VCaP (cell line): Measurements from ENCODE around the gene GBX2.
"Not testable (repeated sequence)": the region's sequence is repeated elsewhere in the genome, so short reads cannot be mapped to it uniquely, and the experiment has no call there.

Source experiments
- H3K27ac ChIP-seq: fragments of 450-650 bp; 2 replicates; pipeline ENCODE4 v1.5.1; 2017
- TF ChIP-seq, protein P1 (sequence below): fragments of 450-650 bp; conservative IDR thresholded peaks from 2 replicates; pipeline ENCODE4 v1.5.1; 2017; ENCODE audit warnings: mild to moderate bottlenecking, moderate library complexity

Gene GBX2

DNA sequence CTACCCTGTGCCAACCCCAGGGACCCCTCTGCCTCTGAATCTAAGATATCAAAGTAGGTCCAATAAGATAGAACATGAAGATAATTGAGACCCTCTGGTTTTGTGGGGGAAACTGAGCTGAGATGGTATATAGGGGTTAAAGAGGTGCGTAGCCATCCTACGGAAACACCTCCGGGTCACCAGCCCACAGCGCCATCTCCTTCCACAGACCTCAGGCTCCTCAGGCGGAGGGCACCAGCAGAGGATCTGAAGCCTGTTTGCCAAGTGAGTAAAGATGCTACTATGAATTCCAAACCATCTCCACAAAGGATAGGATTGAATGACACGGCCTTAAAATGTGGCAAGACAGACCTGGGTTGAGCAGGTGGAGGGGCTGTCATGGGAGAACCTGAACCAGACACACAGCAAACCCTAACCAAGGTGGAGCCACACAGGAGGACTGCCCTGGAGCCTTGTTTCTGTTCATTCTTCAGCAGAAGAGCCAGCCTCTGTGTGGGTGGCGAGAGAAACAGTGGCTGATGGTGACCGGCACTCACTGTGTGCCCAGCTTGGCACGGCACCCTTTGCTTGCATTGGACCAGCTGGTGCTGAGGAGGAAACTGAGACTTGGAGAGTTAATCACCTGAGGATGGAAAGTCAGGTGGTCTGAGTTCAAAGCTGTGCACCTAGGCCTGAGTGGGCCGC lies 10.2 kb downstream of the GBX2 start:
- TF ChIP-seq, protein P1, sequence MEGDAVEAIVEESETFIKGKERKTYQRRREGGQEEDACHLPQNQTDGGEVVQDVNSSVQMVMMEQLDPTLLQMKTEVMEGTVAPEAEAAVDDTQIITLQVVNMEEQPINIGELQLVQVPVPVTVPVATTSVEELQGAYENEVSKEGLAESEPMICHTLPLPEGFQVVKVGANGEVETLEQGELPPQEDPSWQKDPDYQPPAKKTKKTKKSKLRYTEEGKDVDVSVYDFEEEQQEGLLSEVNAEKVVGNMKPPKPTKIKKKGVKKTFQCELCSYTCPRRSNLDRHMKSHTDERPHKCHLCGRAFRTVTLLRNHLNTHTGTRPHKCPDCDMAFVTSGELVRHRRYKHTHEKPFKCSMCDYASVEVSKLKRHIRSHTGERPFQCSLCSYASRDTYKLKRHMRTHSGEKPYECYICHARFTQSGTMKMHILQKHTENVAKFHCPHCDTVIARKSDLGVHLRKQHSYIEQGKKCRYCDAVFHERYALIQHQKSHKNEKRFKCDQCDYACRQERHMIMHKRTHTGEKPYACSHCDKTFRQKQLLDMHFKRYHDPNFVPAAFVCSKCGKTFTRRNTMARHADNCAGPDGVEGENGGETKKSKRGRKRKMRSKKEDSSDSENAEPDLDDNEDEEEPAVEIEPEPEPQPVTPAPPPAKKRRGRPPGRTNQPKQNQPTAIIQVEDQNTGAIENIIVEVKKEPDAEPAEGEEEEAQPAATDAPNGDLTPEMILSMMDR: no peak
- no peak overlapping the region for H3K27ac ChIP-seq

- no peak overlapping the region for H3K27ac ChIP-seq
- TF ChIP-seq, protein P1: no peak
Observed at GRCh38 chr2:236157366-236157765, 10.8 kb downstream of the GBX2 start.

DNA sequence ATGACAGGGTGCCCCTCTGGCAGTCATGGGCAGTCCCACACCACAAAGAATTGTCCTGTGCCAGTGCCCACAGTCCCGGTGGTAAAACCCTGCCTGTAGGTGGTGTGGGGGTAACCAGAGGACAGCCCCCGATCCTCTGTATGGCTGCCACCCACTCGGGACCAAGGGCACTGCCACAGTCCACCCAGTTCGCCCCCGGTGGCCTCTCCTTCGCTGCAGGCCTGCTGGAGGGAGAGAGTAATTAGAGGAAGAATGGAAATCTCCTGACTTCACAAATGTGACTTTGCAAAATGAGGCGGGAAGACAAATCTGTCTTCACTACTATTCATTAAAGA lies 11.4 kb downstream of the GBX2 start:
- H3K27ac ChIP-seq: no peak overlapping the region
- TF ChIP-seq, protein P1: no peak

- TF ChIP-seq, protein P1: no peak
- H3K27ac ChIP-seq: no peak overlapping the region
Observed at GRCh38 chr2:236156095-236156859, 11.9 kb downstream of the GBX2 start.

DNA sequence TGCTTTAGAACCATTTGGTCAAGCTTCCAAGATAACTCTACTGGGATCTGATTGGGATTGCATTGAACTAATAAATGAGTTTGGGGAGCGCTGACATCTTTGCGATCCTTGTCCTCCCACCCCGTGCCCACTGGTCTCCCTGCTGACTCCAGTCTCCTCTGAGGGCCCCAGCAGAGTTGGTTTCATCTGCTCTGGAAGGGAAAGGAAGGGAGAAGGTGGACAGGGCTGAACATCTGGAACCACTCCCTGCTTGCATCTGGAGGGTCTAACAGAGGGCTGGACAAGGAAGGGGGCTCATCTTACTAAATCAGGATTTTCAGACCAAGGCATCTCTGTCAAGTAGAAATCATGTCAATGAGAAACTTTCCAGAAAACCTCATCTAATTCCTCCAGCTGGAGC lies 12.8 kb downstream of the GBX2 start:
- H3K27ac ChIP-seq: no peak overlapping the region
- TF ChIP-seq, protein P1: no peak

DNA sequence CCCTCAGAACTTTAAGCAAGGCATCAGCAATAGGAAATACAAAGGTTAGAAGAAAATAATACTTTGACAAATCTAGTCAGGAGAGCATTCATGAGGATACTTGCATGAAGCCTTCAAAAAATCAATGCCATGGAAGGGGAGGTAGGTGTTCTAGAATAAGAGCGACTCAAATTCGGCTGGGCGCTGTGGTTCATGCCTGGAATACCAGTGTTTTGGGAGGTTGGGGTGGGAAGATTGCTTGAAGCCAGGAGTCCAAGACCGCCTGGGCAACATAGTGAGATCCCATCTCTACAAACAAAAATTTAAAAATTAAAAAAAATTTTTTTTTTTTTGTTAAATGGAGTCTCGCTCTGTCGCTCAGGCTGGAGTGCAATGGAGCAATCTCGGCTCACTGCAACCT lies 21.8 kb downstream of the GBX2 start:
- no peak overlapping the region for H3K27ac ChIP-seq
- TF ChIP-seq, protein P1: no peak

DNA sequence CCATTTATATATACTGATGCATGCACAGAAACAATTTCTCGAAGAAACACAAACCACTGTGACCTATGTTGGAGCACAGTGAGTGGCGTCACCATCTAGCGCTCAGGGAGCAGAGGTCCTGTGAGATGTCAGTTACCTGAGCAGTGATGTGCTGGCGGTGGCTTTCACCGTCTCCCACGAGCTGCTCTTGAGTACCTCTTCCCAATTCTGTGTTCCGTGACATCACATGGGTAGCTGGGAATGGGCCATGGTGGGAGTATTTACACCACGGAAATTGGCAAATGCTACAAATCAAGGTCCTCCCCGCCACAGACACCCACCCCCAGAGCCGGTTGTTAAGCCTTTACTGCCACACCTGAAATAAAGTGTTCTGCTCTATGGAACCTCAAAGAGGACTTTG lies 24.4 kb downstream of the GBX2 start:
- TF ChIP-seq, protein P1: no peak
- H3K27ac ChIP-seq: no peak overlapping the region

- H3K27ac ChIP-seq: not testable (repeated sequence)
Observed at GRCh38 chr2:236141616-236142015, 26.6 kb downstream of the GBX2 start.
